GM06990 (cell line): ENCODE measurements around the gene KCNJ10.

Experiments
- DNase-seq: peaks from one replicate; pipeline ENCODE4 v3.0.0-alpha.2; 2011; ENCODE audit not compliant: insufficient read length; ENCODE audit errors: extremely low read depth
- H3K27me3 ChIP-seq: replicated peaks from 2 replicates; pipeline ENCODE4 v1.6.0; 2011; ENCODE audit warnings: low read length; ENCODE audit not compliant: control insufficient read depth, insufficient read depth
- H3K36me3 ChIP-seq: 2 replicates; pipeline ENCODE4 v1.5.1; 2011; ENCODE audit warnings: low read length; ENCODE audit not compliant: control insufficient read depth, insufficient read depth
- H3K4me3 ChIP-seq: replicated peaks from 2 replicates; pipeline ENCODE4 v1.5.1; 2011; ENCODE audit warnings: low read depth, mild to moderate bottlenecking, control low read depth, low read length
- TF ChIP-seq, protein P1 (sequence below): IDR thresholded peaks from 2 replicates; pipeline ENCODE4 v1.5.1; 2011; ENCODE audit warnings: low read length, control low read depth, mild to moderate bottlenecking, inconsistent platforms; ENCODE audit not compliant: insufficient read depth, poor library complexity, severe bottlenecking

The KCNJ10 gene

DNA sequence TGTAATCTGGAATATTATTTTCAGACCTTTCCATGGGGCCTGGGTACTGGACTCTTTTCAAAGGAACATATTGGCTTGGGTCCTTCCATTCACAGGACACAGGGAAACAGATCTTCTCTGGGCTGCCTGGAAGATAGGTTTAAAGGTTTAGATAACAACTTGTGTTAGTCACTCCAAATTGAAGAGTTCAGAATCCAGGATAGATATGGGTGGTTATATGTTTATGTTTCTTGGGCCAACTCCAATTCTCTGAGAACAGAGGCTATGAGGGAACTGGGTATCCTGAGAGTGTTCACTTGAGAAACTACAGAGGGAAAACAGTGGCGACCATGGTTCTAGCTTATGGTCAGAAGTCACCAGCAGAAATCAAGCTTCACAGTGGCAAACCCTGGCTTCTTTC lies 29.5 kb downstream of the KCNJ10 start:
- TF ChIP-seq, protein P1, sequence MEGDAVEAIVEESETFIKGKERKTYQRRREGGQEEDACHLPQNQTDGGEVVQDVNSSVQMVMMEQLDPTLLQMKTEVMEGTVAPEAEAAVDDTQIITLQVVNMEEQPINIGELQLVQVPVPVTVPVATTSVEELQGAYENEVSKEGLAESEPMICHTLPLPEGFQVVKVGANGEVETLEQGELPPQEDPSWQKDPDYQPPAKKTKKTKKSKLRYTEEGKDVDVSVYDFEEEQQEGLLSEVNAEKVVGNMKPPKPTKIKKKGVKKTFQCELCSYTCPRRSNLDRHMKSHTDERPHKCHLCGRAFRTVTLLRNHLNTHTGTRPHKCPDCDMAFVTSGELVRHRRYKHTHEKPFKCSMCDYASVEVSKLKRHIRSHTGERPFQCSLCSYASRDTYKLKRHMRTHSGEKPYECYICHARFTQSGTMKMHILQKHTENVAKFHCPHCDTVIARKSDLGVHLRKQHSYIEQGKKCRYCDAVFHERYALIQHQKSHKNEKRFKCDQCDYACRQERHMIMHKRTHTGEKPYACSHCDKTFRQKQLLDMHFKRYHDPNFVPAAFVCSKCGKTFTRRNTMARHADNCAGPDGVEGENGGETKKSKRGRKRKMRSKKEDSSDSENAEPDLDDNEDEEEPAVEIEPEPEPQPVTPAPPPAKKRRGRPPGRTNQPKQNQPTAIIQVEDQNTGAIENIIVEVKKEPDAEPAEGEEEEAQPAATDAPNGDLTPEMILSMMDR = no peak
- no peak overlapping the region for H3K4me3 ChIP-seq
- no peaks in the 10 kb centered on the region for H3K36me3 ChIP-seq
- H3K27me3 ChIP-seq = no peaks in the 10 kb centered on the region
- no peak for DNase-seq

DNA sequence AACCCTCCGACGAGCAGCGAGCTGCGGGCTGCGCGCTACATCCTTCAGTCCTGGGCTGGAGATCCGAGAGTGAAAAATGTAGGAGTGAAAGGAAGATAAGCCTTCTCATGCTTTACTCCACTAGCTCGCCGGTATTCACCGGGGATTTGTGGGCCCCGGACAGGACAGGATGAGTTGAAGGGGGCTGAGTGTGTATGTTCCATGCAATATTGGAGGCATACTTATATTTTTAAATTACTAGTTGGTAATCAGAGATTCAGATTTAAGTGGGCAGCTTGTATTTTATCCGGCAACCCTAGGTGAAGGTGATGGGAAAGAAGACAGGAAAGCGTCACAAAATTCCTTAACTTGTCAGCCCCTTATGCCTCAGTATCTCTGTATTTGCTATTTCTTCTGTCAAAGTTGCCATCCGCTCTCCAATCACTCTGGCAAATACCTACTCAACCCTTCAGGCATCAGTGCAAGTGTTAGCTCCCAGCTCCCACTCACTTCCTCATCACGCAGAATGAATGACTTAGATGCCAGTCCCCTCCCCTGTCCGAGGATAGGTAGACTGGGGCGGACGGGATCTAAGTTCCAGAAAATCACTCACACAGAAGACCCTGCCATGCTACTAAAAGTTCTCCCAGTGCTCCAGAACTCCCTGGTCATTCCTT lies 37.7 kb downstream of the KCNJ10 start:
- no peak for DNase-seq
- TF ChIP-seq, protein P1 = no peak
- H3K4me3 ChIP-seq = peak overlapping the region; percentile 88
- H3K27me3 ChIP-seq = no peaks in the 10 kb centered on the region
- no peaks in the 10 kb centered on the region for H3K36me3 ChIP-seq

DNA sequence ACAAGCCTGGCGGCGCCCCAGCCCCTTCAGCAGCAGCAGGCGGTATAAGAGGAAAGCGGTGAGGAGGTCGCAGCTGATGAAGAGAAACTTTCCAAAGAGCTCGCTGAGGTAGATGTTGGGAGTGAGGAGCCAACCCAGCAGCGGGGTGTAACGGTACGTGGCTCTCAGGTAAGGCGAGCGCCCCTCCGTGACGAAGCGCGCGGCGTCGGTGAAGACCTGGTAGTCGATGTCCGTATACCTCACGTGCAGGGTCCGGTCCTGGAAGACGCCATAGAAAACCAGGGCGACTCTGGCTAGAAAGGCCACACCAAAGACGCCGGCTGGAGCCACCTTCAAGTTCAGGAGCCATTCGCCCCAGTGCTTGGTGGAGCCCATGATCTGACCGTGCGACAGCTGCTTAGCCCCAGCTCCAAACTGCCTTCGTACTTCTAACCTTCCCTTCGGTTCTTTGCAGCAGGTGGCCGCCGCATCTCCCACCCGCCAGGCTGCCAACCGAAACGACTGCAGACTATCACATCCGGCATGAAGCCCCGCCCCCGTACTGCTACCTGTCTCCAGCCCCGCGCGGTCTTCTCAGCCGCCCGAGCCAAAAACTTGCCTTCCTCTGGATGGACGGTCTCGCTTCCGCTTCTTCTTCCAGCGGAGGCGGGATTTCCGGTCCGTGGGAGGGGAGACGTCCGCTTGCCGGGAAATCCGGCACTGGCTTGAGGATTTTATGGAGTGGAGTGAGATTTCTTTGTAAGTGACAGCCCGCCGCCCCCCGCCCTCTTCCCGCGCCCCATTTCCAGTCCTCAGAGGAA lies 38.4 kb downstream of the KCNJ10 start, which contains the start of gene PIGM:
Gene PIGM, minus strand, starts transcription at position 626 of the 800 bp plus-strand sequence. Its CDS starts 251 bp downstream, at position 375.
- TF ChIP-seq, protein P1 = no peak
- Histone ChIP-seq H3K36me3 (no peaks in the 10 kb centered on the region), H3K4me3 (peak within 1 kb of the TSS; percentile 88), H3K27me3 (no peaks in the 10 kb centered on the region)
- peak; percentile 90 for DNase-seq

DNA sequence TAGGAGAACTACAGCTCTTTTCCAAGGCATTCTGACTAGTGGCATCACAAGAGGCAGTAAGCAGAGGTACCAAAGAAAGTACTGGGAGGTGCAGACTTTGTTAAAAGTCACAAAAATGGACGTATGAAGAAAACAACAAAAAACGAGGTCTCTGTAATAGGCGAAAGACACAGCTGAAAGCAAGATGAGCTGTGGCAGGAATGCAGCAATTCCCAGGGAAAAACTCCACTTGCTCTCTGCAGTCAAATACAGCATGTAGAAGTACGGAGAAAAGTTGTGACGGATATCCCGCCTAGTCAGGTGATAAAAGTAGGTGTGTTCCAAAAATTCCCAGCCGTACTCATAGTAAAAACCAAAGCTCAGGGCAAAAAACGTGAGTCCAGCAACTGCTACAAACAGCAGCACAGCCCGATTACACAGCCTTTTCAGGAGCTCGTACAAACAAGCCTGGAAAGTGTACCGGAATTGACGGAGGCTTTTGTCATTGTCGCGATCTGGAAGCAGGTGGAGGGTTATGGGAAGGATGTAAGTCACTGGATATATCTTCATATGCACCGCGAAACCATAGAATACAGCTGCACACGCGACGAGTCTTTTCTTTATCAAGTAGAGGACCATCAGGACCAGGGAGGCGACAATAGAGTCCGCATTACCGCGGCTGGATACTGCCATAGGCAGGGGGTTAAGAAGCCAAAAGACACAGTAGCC lies 39.1 kb downstream of the KCNJ10 start:
- TF ChIP-seq, protein P1 = no peak
- Histone ChIP-seq H3K27me3 (no peaks in the 10 kb centered on the region), H3K4me3 (peak overlapping the region; percentile 88), H3K36me3 (no peaks in the 10 kb centered on the region)
- DNase-seq = no peak

DNA sequence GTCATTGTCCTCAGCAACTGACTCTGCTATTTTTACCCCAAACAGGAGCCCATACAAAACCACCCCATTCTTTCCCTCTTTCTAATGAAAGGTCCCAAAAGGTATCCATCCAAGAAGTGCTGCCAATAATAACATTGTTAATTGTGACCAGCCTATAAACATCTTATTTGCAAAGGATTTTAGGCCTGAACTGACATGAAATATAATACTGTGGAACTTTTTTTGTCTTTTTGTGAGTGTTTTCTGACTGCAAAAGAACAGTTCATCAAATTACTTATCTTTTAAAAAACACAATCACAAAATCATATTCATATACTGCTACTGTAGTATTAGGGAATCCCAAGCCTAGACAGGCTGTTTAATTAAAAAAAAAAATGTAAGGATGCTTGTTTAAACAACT lies 41.5 kb downstream of the KCNJ10 start:
- TF ChIP-seq, protein P1 = no peak

More for the DNA sequence above, 41.5 kb downstream of the KCNJ10 start:
- no peak for DNase-seq
- Histone ChIP-seq H3K27me3 (no peaks in the 10 kb centered on the region), H3K36me3 (no peaks in the 10 kb centered on the region), H3K4me3 (no peak overlapping the region)
